Skin of body (tissue), 2 donors: ENCODE data around the gene ATP1B1. TPM values are rescaled to one million over a fixed set of nuclear protein-coding genes. Genes with fewer than 3 reads are reported as not detected.

Experiments
- DNase-seq: peaks from one replicate; lab custom pipeline; 2025; lab: John Stamatoyannopoulos, UW
- total RNA-seq: library from RNA; depleted of rRNA; stranded (reverse); fragments of >200 nt; gene quantifications from one replicate; pipeline ENCODE4 v1.2.3, GENCODE V29; 2014

ATP1B1 gene
- total RNA-seq, 1 donor from 2014 or later = 18.5 TPM

DNA sequence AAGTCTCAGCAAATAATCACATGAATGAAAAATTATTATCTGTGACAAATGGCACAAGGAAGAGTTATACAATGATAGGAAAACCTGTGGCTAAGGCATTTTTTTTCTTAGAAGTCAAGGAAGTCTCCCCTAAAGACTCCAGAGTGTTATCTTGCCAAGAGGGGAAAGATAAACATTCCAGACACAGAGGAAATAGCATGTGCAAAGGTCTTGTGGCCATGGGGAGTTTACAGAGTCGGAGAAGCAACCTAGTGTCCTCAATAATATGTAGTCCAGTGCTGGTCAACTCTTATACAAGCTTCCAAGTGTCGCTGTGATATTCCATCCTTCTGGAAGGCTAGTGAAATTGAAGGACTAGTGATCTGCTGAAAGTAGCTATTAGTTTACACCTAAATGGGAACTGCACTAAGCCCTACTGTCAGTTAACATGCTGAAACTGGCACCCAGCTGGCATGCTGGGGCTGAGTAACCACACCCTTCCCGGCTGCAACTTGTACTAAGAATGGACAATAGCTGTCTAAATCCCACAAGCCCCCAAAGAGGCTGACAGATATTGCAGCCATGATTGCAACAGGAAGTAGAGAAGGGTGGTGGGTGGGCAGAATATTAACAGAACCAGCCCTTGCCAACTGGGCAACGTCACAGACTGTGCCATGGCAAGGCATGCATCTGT is 11.5 kb upstream of the ATP1B1 start:
- no peak for DNase-seq

DNA sequence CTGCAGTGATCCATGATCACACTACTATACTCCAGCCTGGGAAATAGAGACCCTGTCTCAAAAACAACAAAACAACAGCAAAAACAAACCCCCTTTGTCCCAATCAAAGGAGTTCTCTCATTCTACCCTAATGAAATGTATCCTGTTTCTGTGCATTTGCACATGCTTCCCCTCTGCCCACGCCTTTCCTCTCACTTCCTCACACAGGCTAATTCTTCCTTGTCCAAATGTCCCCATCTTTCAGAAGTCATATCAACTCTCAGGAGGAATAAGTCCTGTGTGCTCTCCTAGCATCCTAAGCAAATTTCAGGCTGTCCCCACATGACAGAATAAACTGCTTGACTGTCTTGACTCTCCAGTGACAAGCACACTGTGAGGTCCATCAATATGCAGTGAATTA is 8.1 kb upstream of the ATP1B1 start:
- no peak for DNase-seq

DNA sequence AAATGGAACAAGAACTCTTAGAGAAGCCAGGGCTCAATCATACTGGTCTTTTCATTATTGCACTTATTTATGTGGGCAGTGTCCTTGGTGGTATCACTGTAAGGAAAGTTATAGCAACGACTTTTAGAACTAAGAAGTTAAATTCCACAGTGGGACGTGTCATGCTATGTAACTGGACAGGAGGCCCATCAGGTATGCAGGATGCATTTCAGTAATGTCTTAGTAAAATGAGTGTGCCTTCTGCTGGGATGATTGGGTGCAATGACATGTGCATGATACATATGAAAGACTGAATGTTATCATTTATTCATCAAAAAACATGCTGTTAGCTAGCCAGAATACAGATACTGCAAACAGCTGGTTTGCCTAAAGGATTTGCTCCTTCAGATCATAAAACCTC is 6.9 kb upstream of the ATP1B1 start:
- DNase-seq = no peak

DNA sequence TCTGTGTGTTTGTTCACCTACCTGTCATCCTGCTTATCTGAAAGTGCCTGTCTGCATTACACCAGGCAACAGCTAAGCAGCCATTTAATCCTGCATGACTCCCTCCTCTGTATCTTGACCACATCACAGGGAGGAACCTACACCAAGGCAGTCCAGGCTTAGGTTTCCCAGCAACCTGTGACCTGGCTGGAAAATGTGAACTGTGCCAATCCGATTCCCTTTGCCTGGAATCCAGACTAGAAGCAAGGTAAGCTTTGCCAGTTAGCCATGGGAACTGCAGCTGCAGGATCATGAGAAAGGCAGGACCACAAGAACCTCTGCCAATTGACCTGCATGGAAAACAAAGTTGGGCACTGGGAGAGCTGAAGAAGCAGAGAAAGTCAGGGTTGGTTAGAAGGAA is 6.3 kb upstream of the ATP1B1 start:
- DNase-seq = no peak

- DNase-seq = no peak
Measured at GRCh38 chr1:169100651-169101088, 5.8 kb upstream of the ATP1B1 start.

DNA sequence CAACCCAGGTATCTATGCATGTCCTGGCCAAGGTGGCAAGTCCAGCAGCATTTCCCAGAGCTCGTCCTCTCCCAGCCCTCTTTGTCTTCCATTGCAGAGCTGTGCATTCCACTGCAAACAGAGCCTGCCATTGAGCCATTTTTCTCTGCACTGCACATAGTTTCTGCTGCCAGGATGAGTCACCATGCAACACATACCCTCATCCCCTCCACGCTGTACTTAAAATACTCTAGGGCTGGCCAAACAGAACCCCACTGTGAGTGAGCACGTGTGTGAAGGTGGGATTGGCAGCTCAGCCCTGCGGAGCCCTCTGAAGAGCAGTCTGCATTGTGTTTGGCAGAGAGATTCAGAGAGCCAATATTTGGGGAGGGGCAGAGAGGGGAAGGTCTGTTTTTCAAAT is 3.9 kb upstream of the ATP1B1 start:
- DNase-seq = peak; percentile 6

DNA sequence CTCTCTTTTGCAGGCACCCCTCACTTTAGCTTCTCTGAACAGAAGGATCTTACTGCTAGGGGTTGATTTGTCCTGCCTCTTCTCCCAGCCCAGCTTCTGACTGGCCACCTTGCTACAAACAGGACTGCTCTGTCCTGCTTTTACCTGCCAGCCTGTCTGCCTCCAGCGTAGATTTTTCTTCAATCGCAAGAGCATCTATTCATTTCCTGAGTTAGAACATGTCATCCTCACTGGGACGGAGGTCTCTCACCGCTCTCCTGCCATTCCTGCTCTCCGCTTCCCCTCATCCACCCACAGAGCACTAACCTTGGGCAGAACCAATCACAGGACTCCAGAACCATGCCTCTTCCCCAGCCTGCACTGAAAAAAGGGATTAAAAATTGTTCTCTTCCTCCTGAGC is 3.5 kb upstream of the ATP1B1 start:
- no peak for DNase-seq

- DNase-seq = no peak
Measured at GRCh38 chr1:169103480-169103893, 3.0 kb upstream of the ATP1B1 start.

- no peak for DNase-seq
Measured at GRCh38 chr1:169105087-169105433, 1.4 kb upstream of the ATP1B1 start.

- DNase-seq = no peak
Measured at GRCh38 chr1:169105434-169106094, 926 bp upstream of the ATP1B1 start.

DNA sequence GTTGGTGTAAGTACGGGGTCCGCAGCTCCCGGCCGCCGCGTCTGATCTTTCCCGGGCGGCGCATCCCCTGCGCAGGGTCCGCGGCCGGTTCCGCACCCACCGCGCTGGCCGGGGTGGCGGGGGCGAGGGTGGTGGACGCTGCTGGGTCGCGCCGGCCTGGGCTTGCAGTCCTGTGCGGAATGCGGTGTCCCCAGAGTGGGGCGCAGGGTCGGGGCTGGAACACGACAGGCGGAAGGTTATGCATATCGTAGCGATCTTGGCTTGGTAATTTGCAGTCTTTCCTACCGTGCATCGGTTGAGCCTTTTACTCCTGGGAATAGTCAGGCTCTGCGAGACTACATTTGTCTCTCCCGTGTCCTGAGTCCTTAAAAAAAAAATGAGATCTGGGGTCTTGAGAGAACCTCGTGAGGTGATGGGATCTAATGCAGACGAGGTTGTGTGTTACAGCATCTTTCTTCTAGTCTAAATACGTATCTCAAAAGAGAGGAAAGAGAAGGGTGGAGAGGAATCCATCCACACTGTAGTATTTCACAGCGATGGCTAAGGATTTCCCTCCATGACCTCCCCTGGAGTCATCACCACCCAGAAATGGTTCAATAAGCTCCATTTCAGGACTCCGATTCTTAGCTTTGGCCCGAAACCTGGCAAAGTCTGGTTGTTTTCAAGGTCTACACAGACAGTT is 572 bp downstream of the ATP1B1 start:
- DNase-seq = peak; percentile 25

- no peak for DNase-seq
Measured at GRCh38 chr1:169107603-169108208, 1.2 kb downstream of the ATP1B1 start.

DNA sequence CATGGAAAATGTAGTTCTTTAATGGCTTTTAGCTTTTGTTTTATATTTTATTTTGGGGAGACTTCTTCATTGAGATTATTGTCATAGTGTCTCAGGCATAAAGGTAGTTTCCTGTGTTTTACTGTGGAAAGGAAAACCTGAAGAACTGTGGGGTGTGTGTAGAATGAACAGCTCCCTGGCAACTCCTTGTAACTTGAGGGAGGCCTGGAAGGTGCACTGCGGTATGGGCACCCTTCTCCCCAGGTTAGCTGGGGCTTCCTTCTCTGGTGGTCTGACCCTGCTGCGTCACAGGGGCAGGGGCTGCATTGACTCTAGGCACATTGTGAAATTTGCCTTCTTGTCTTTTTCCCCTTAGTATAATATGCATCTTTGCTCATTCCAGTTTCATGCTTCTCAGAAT is 1.7 kb downstream of the ATP1B1 start:
- DNase-seq = no peak

GRCh38 chr1:169108863-169109560 is 2.5 kb downstream of the ATP1B1 start:
- no peak for DNase-seq

DNA sequence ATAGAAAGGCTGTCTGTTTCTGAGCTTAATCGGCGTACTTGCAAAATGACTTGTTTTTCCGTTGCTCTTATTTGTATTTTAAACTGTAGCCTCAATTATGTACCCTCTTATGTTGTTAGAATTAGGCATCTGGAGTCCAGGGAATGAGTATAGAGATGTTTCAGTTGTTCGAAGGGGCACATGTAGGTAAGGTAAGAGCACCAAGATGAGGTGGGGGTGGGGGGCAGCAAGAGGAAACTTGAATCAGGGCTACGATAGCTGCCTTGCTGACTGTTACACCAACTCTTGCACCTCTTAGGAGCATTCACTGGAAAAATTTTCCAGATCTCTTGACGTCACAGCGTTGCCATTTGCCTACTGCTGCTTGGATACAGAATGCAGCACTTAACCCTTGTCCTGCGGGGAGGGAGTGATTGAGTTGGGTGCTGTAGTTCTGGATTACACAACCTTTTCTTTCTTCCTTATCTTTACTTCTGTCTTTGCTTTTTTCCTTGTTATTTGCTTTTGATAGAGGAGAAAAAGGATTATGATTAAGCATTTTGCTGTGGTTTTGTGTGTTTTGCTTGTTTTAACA is 3.2 kb downstream of the ATP1B1 start:
- no peak for DNase-seq

- DNase-seq = no peak
Measured at GRCh38 chr1:169110236-169110635, 3.7 kb downstream of the ATP1B1 start.

DNA sequence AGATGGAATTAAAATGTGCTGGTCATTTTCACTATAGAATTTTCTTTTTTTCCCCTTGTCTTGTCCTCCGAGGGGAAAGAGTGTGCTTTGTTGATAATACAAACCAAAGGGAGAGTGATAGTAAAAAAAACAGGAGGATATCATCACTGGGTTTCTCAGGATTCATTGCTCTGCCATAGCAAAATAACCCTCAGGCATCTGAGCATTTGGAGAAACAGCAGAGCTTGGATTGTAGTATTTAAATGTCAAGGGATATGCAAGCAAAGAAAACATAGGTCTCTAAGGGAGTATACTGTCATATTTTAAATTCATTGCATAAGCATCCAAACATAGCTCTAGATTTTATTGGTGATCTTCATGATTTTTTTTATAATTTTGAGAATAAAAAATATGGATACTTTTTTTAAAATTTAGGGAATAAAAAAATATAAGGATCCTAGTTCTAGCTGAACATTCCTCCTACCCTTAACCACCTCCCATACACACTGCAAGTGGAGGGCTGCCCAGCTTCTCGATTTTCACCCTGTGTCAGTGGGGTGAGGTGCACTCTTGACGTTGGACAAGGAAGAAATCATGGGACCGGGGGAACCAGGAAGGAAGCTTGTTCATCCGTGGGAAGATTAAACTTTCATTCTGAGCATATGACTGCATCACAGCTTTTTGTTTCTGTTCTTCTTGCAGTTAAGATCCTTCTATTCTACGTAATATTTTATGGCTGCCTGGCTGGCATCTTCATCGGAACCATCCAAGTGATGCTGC is 4.4 kb downstream of the ATP1B1 start:
- no peak for DNase-seq

GRCh38 chr1:169111472-169111871 is 5.0 kb downstream of the ATP1B1 start:
- DNase-seq = no peak

DNA sequence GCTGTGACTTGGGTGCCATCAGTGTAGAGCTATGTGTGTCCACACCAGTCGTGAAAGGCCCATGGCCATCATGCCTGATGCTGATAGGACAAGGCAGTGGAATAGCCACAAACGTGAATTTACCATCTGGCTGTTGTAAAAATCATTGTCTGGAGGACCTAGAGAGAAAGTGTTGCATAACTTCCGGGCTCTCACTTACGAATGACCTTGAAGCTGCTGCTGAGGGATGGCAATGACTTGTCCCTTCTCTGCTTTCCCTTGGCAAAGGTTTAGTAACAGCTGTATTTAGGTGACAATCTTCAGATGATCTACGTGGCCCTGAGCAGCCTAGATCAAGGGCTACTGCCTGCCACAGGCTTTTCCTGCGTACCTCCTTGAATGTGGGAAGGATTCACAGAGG is 5.8 kb downstream of the ATP1B1 start:
- no peak for DNase-seq

GRCh38 chr1:169113613-169114119 is 7.2 kb downstream of the ATP1B1 start:
- no peak for DNase-seq
